ENCODE results near the gene IL6R. TPM values are rescaled to one million over a fixed set of nuclear protein-coding genes. Genes with fewer than 3 reads are reported as not detected.

Gene IL6R
- total RNA-seq, 1 experiment from 2014 or later = 4.9 TPM

DNA sequence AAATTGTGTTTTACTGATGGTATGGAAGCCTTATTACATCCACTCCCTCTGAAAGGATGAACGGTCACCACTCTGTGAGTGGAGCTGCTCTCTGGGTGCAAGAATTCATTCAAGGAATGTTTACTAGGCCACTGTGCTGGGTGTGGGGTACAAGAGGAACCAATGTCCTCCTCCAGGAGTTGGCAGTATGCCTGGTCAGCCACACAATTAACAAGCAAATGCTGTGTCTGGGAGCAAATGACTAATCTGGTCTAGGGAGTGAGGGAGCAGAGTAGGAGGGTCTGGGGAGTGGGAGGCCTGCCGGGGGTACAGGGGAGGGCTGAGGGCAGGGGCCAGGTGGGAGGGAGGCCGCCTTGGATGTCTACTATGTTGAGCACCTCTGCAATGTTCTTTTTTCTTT is 69.7 kb downstream of the IL6R start:
- Histone ChIP-seq H3K9me3 (no peaks in the 10 kb centered on the region), H3K4me1 (no peaks in the 10 kb centered on the region), H3K36me3 (ENCODE audit: control insufficient read depth, insufficient read depth, low read length) (no peaks in the 10 kb centered on the region), H3K4me3 (ENCODE audit: low read depth, low read length) (no peak overlapping the region), H3K27me3 (replicated peaks; ENCODE audit: control insufficient read depth, insufficient read depth, low read length) (no peaks in the 10 kb centered on the region)
- H3K27me3 Mint-ChIP-seq (ENCODE audit: insufficient read depth, unreplicated experiment) = no peaks in the 10 kb centered on the region
- H3K36me3 Mint-ChIP-seq (ENCODE audit: insufficient read depth, unreplicated experiment) = no peaks in the 10 kb centered on the region
- H3K4me1 Mint-ChIP-seq (ENCODE audit: low read depth, unreplicated experiment) = no peaks in the 10 kb centered on the region
- TF ChIP-seq, protein P1, sequence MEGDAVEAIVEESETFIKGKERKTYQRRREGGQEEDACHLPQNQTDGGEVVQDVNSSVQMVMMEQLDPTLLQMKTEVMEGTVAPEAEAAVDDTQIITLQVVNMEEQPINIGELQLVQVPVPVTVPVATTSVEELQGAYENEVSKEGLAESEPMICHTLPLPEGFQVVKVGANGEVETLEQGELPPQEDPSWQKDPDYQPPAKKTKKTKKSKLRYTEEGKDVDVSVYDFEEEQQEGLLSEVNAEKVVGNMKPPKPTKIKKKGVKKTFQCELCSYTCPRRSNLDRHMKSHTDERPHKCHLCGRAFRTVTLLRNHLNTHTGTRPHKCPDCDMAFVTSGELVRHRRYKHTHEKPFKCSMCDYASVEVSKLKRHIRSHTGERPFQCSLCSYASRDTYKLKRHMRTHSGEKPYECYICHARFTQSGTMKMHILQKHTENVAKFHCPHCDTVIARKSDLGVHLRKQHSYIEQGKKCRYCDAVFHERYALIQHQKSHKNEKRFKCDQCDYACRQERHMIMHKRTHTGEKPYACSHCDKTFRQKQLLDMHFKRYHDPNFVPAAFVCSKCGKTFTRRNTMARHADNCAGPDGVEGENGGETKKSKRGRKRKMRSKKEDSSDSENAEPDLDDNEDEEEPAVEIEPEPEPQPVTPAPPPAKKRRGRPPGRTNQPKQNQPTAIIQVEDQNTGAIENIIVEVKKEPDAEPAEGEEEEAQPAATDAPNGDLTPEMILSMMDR (IDR thresholded peaks at IDR 0.05; ENCODE audit: insufficient read depth in 1 of 2, low read depth in 1 of 2, low read length in 1 of 2, severe bottlenecking in 1 of 2, unreplicated experiment in 1 of 2) = no peak
- no TSS peak for BruUV-seq (replicated peaks)
- intact Hi-C loops (cut with micrococcal nuclease; ENCODE audit: unreplicated experiment) = loop anchor here (5.0 kb wide), 1 partner anchor 123 kb away; no protein-coding TSS in a partner anchor
- no peak overlapping the region for H3K4me3 Mint-ChIP-seq (ENCODE audit: unreplicated experiment)
- CTCF ChIA-PET = no interaction called here
- no peak overlapping the region for H3K27ac Mint-ChIP-seq (ENCODE audit: unreplicated experiment)
- no peaks in the 10 kb centered on the region for H3K9me3 Mint-ChIP-seq (ENCODE audit: unreplicated experiment)
- POLR2A ChIA-PET = no interaction called here
- no peak for DNase-seq

DNA sequence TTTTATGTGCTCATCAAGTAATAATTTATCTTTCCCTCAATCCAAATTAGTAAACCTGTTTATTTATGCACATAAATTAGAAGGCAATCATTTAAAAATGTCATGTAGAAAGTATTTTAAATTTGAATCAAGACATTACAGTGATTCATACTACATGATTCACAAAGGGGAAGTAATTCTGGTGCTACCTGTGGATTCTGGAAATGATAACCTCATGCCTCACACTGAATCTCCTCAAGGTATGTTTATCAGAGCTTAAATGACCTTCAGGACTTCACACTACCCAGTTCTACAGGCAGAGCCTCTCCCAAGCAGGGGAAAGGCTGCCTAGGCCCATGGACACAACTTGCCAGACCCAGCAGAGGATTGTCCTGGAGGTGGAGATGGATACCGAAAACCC is 71.6 kb downstream of the IL6R start:
- intact Hi-C loops (cut with micrococcal nuclease; ENCODE audit: unreplicated experiment) = loop anchor here (5.0 kb wide), 1 partner anchor 124 kb away; no protein-coding TSS in a partner anchor
- Histone ChIP-seq H3K36me3 (ENCODE audit: control insufficient read depth, insufficient read depth, low read length) (no peaks in the 10 kb centered on the region), H3K4me3 (ENCODE audit: low read depth, low read length) (no peak overlapping the region), H3K9me3 (no peaks in the 10 kb centered on the region), H3K27me3 (replicated peaks; ENCODE audit: control insufficient read depth, insufficient read depth, low read length) (no peaks in the 10 kb centered on the region), H3K4me1 (no peaks in the 10 kb centered on the region)
- no peak overlapping the region for H3K27ac Mint-ChIP-seq (ENCODE audit: unreplicated experiment)
- no peaks in the 10 kb centered on the region for H3K9me3 Mint-ChIP-seq (ENCODE audit: unreplicated experiment)
- H3K36me3 Mint-ChIP-seq (ENCODE audit: insufficient read depth, unreplicated experiment) = no peaks in the 10 kb centered on the region
- no TSS peak for BruUV-seq (replicated peaks)
- TF ChIP-seq, protein P1 (IDR thresholded peaks at IDR 0.05; ENCODE audit: insufficient read depth in 1 of 2, low read depth in 1 of 2, low read length in 1 of 2, severe bottlenecking in 1 of 2, unreplicated experiment in 1 of 2) = no peak
- ChIA-PET CTCF (no interaction called here), POLR2A (no interaction called here)
- no peak for DNase-seq
- H3K27me3 Mint-ChIP-seq (ENCODE audit: insufficient read depth, unreplicated experiment) = no peaks in the 10 kb centered on the region
- no peak overlapping the region for H3K4me3 Mint-ChIP-seq (ENCODE audit: unreplicated experiment)
- no peaks in the 10 kb centered on the region for H3K4me1 Mint-ChIP-seq (ENCODE audit: low read depth, unreplicated experiment)

DNA sequence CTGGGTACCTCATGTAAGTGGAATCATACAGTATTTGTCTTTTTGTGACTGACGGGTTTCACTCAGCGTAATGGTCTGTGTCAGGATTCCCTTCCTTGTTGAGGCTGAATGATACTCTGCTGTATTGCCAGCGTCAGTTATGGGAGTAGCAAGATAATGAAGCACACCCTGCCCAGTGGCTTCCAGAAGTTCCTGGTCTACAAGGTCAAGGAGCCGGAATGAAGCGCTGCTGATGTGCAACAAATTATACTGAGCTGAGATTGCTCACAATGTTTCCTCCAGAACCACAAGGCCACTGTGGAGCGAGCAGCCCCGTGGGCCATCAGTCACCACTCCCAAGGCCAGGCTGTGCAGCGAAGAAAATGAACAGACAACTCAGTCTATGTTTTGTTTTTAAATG is 72.9 kb downstream of the IL6R start:
- Histone ChIP-seq H3K4me1 (no peaks in the 10 kb centered on the region), H3K4me3 (ENCODE audit: low read depth, low read length) (no peak overlapping the region), H3K36me3 (ENCODE audit: control insufficient read depth, insufficient read depth, low read length) (no peaks in the 10 kb centered on the region), H3K9me3 (no peaks in the 10 kb centered on the region), H3K27me3 (replicated peaks; ENCODE audit: control insufficient read depth, insufficient read depth, low read length) (no peaks in the 10 kb centered on the region)
- Mint-ChIP-seq H3K4me3 (ENCODE audit: unreplicated experiment) (no peak overlapping the region), H3K27ac (ENCODE audit: unreplicated experiment) (no peak overlapping the region), H3K9me3 (ENCODE audit: unreplicated experiment) (no peaks in the 10 kb centered on the region), H3K27me3 (ENCODE audit: insufficient read depth, unreplicated experiment) (no peaks in the 10 kb centered on the region), H3K4me1 (ENCODE audit: low read depth, unreplicated experiment) (no peaks in the 10 kb centered on the region), H3K36me3 (ENCODE audit: insufficient read depth, unreplicated experiment) (no peaks in the 10 kb centered on the region)
- TF ChIP-seq, protein P1 (IDR thresholded peaks at IDR 0.05; ENCODE audit: insufficient read depth in 1 of 2, low read depth in 1 of 2, low read length in 1 of 2, severe bottlenecking in 1 of 2, unreplicated experiment in 1 of 2) = no peak
- ChIA-PET CTCF (no interaction called here), POLR2A (no interaction called here)
- intact Hi-C loops (cut with micrococcal nuclease; ENCODE audit: unreplicated experiment) = loop anchor here (2.0 to 5.0 kb wide), 2 partner anchors 59 to 126 kb away; no protein-coding TSS in a partner anchor
- no peak for DNase-seq
- no TSS peak for BruUV-seq (replicated peaks)
